ENCODE results near the gene MACROD2. TPM values are rescaled to one million over a fixed set of nuclear protein-coding genes. Genes with fewer than 3 reads are reported as not detected.

MACROD2 gene
- total RNA-seq, 1 donor from 2014 or later, result 2.4 TPM

- H3K9me3 ChIP-seq (ENCODE audit: insufficient read depth, low read depth, low read length), result no peaks in the 10 kb centered on the region
- H3K9ac ChIP-seq (ENCODE audit: low read length), result no peak overlapping the region
- H3K4me1 Mint-ChIP-seq (ENCODE audit: low read depth, unreplicated experiment), result no peaks in the 10 kb centered on the region
- no peak overlapping the region for H3K27ac ChIP-seq (ENCODE audit: low read depth, low read length)
- H4K20me1 ChIP-seq (ENCODE audit: insufficient read depth, low read length), result no peaks in the 10 kb centered on the region
- H3K4me3 ChIP-seq (ENCODE audit: insufficient read depth, low read depth, low read length), result no peak overlapping the region
- no peak for FAIRE-seq
- no peak for TF ChIP-seq EZH2 (IDR thresholded peaks at IDR 0.05; ENCODE audit: insufficient read depth, low read length)
- no peak for TF ChIP-seq CTCF (IDR thresholded peaks at IDR 0.05; ENCODE audit: insufficient read depth, low read depth, low read length)
- no peak overlapping the region for H3K4me3 Mint-ChIP-seq (ENCODE audit: unreplicated experiment)
- no peaks in the 10 kb centered on the region for H3K79me2 ChIP-seq (ENCODE audit: insufficient read depth, low read length)
- no peaks in the 10 kb centered on the region for H3K4me1 ChIP-seq (ENCODE audit: insufficient read depth, low read length)
- H3K27me3 ChIP-seq (ENCODE audit: insufficient read depth, low read length), result no peaks in the 10 kb centered on the region
- no peak for DNase-seq (ENCODE audit: low read depth)
- H3K36me3 Mint-ChIP-seq (ENCODE audit: low read depth, unreplicated experiment), result no peaks in the 10 kb centered on the region
- H3K36me3 ChIP-seq (ENCODE audit: insufficient read depth, low read length), result no peaks in the 10 kb centered on the region
- no peaks in the 10 kb centered on the region for H3K9me3 Mint-ChIP-seq (ENCODE audit: unreplicated experiment)
- peaks cover 2% of the 10 kb centered on the region for H3K27me3 Mint-ChIP-seq (ENCODE audit: low read depth, unreplicated experiment)
- H3K4me2 ChIP-seq (ENCODE audit: low read length), result no peak overlapping the region
- H2AFZ ChIP-seq (ENCODE audit: low read depth, low read length), result no peak overlapping the region
- H3K27ac Mint-ChIP-seq (ENCODE audit: unreplicated experiment), result no peak overlapping the region
Observed at GRCh38 chr20:15187612-15188011, 1192.3 kb downstream of the MACROD2 start.

GRCh38 chr20:15188415-15188814, 1193.1 kb downstream of the MACROD2 start:
- Mint-ChIP-seq H3K36me3 (ENCODE audit: low read depth, unreplicated experiment) (no peaks in the 10 kb centered on the region), H3K27ac (ENCODE audit: unreplicated experiment) (no peak overlapping the region), H3K9me3 (ENCODE audit: unreplicated experiment) (no peaks in the 10 kb centered on the region), H3K27me3 (ENCODE audit: low read depth, unreplicated experiment) (peaks cover 2% of the 10 kb centered on the region), H3K4me3 (ENCODE audit: unreplicated experiment) (no peak overlapping the region), H3K4me1 (ENCODE audit: low read depth, unreplicated experiment) (no peaks in the 10 kb centered on the region)
- no peaks in the 10 kb centered on the region for H3K4me1 ChIP-seq (ENCODE audit: insufficient read depth, low read length)
- H3K4me3 ChIP-seq (ENCODE audit: insufficient read depth, low read depth, low read length), result no peak overlapping the region
- no peaks in the 10 kb centered on the region for H4K20me1 ChIP-seq (ENCODE audit: insufficient read depth, low read length)
- DNase-seq (ENCODE audit: low read depth), result no peak
- H3K36me3 ChIP-seq (ENCODE audit: insufficient read depth, low read length), result no peaks in the 10 kb centered on the region
- no peaks in the 10 kb centered on the region for H3K27me3 ChIP-seq (ENCODE audit: insufficient read depth, low read length)
- no peak overlapping the region for H3K9ac ChIP-seq (ENCODE audit: low read length)
- no peak overlapping the region for H2AFZ ChIP-seq (ENCODE audit: low read depth, low read length)
- no peaks in the 10 kb centered on the region for H3K79me2 ChIP-seq (ENCODE audit: insufficient read depth, low read length)
- no peaks in the 10 kb centered on the region for H3K9me3 ChIP-seq (ENCODE audit: insufficient read depth, low read depth, low read length)
- FAIRE-seq, result no peak
- H3K4me2 ChIP-seq (ENCODE audit: low read length), result no peak overlapping the region
- TF ChIP-seq CTCF (IDR thresholded peaks at IDR 0.05; ENCODE audit: insufficient read depth, low read depth, low read length) (no peak), EZH2 (IDR thresholded peaks at IDR 0.05; ENCODE audit: insufficient read depth, low read length) (no peak)
- no peak overlapping the region for H3K27ac ChIP-seq (ENCODE audit: low read depth, low read length)

GRCh38 chr20:15191082-15191723, 1195.9 kb downstream of the MACROD2 start:
- H3K36me3 Mint-ChIP-seq (ENCODE audit: low read depth, unreplicated experiment), result no peaks in the 10 kb centered on the region
- no peak overlapping the region for H3K9ac ChIP-seq (ENCODE audit: low read length)
- H3K4me3 Mint-ChIP-seq (ENCODE audit: unreplicated experiment), result no peak overlapping the region
- H3K9me3 Mint-ChIP-seq (ENCODE audit: unreplicated experiment), result no peaks in the 10 kb centered on the region
- H3K9me3 ChIP-seq (ENCODE audit: insufficient read depth, low read depth, low read length), result no peaks in the 10 kb centered on the region
- H3K36me3 ChIP-seq (ENCODE audit: insufficient read depth, low read length), result no peaks in the 10 kb centered on the region
- DNase-seq (ENCODE audit: low read depth), result no peak
- no peak overlapping the region for H3K4me3 ChIP-seq (ENCODE audit: insufficient read depth, low read depth, low read length)
- H2AFZ ChIP-seq (ENCODE audit: low read depth, low read length), result no peak overlapping the region
- H3K27me3 Mint-ChIP-seq (ENCODE audit: low read depth, unreplicated experiment), result peaks cover 2% of the 10 kb centered on the region
- H3K27ac Mint-ChIP-seq (ENCODE audit: unreplicated experiment), result no peak overlapping the region
- H3K4me1 ChIP-seq (ENCODE audit: insufficient read depth, low read length), result no peaks in the 10 kb centered on the region
- no peak for FAIRE-seq
- H4K20me1 ChIP-seq (ENCODE audit: insufficient read depth, low read length), result no peaks in the 10 kb centered on the region
- peaks cover 3% of the 10 kb centered on the region for H3K4me1 Mint-ChIP-seq (ENCODE audit: low read depth, unreplicated experiment)
- no peak for TF ChIP-seq CTCF (IDR thresholded peaks at IDR 0.05; ENCODE audit: insufficient read depth, low read depth, low read length)
- no peak for TF ChIP-seq EZH2 (IDR thresholded peaks at IDR 0.05; ENCODE audit: insufficient read depth, low read length)
- H3K27me3 ChIP-seq (ENCODE audit: insufficient read depth, low read length), result no peaks in the 10 kb centered on the region
- no peak overlapping the region for H3K27ac ChIP-seq (ENCODE audit: low read depth, low read length)
- H3K4me2 ChIP-seq (ENCODE audit: low read length), result no peak overlapping the region
- H3K79me2 ChIP-seq (ENCODE audit: insufficient read depth, low read length), result no peaks in the 10 kb centered on the region
